ENCODE results near the gene KIF3A.

The KIF3A gene

GRCh38 chr5:132742158-132742557 lies 4.8 kb upstream of the KIF3A start:
- Histone ChIP-seq H3K36me3 (no peaks in the 10 kb centered on the region), H3K27me3 (peaks cover 0 to 35% of the 10 kb centered on the region in 2 donors), H3K9me3 (no peaks in the 10 kb centered on the region), H3K27ac (no peak overlapping the region), H3K4me1 (peaks cover 0 to 4% (median 3%) of the 10 kb centered on the region in 4 donors), H3K4me3 (no peak overlapping the region)
- DNase-seq = no peak
- intact Hi-C loops (cut with DNase I; ENCODE audit: low total_unique reads) = no loop called here
- TF ChIP-seq CTCF (IDR thresholded peaks at IDR 0.05) = no peak

- DNase-seq = no peak
- no peaks in the 10 kb centered on the region for H3K36me3 ChIP-seq
- H3K27ac ChIP-seq = no peak overlapping the region
- no peak for TF ChIP-seq CTCF (IDR thresholded peaks at IDR 0.05)
- peaks cover 0 to 9% (median 6%) of the 10 kb centered on the region in 4 donors for H3K4me1 ChIP-seq
- H3K4me3 ChIP-seq = no peak overlapping the region
- intact Hi-C loops (cut with DNase I; ENCODE audit: low total_unique reads) = no loop called here
- H3K9me3 ChIP-seq = no peaks in the 10 kb centered on the region
- H3K27me3 ChIP-seq = peaks cover 0 to 15% of the 10 kb centered on the region in 2 donors
Observed at GRCh38 chr5:132739232-132739631, 1.9 kb upstream of the KIF3A start.

- Histone ChIP-seq H3K4me3 (peak overlapping the region in 1 of 2 donors; percentile 94), H3K4me1 (peaks cover 0 to 9% (median 6%) of the 10 kb centered on the region in 4 donors), H3K9me3 (no peaks in the 10 kb centered on the region), H3K27ac (no peak overlapping the region), H3K27me3 (peaks cover 0 to 11% of the 10 kb centered on the region in 2 donors), H3K36me3 (peaks cover 0 to 5% (median 0%) of the 10 kb centered on the region in 3 donors)
- DNase-seq = no peak
- no peak for TF ChIP-seq CTCF (IDR thresholded peaks at IDR 0.05)
- intact Hi-C loops (cut with DNase I; ENCODE audit: low total_unique reads) = no loop called here
Observed at GRCh38 chr5:132737982-132738681, 786 bp upstream of the KIF3A start.

- H3K9me3 ChIP-seq = no peaks in the 10 kb centered on the region
- DNase-seq = no peak
- peaks cover 0 to 15% (median 5%) of the 10 kb centered on the region in 3 donors for H3K36me3 ChIP-seq
- peaks cover 0 to 9% (median 6%) of the 10 kb centered on the region in 4 donors for H3K4me1 ChIP-seq
- intact Hi-C loops (cut with DNase I; ENCODE audit: low total_unique reads) = no loop called here
- H3K4me3 ChIP-seq = no peak overlapping the region
- H3K27me3 ChIP-seq = no peaks in the 10 kb centered on the region
- no peak for TF ChIP-seq CTCF (IDR thresholded peaks at IDR 0.05)
- H3K27ac ChIP-seq = no peak overlapping the region
Observed at GRCh38 chr5:132734687-132735086, 2.7 kb downstream of the KIF3A start.

GRCh38 chr5:132733499-132734148 lies 3.7 kb downstream of the KIF3A start:
- H3K4me3 ChIP-seq = no peak overlapping the region
- intact Hi-C loops (cut with DNase I; ENCODE audit: low total_unique reads) = no loop called here
- DNase-seq = no peak
- no peak for TF ChIP-seq CTCF (IDR thresholded peaks at IDR 0.05)
- H3K4me1 ChIP-seq = peaks cover 0 to 9% (median 6%) of the 10 kb centered on the region in 4 donors
- H3K36me3 ChIP-seq = peaks cover 0 to 15% (median 5%) of the 10 kb centered on the region in 3 donors
- no peaks in the 10 kb centered on the region for H3K27me3 ChIP-seq
- H3K27ac ChIP-seq = no peak overlapping the region
- H3K9me3 ChIP-seq = no peaks in the 10 kb centered on the region
